22Rv1 (cell line): Measurements from ENCODE around the gene SHISA6.
"Not testable (repeated sequence)": the region's sequence is repeated elsewhere in the genome, so short reads cannot be mapped to it uniquely, and the experiment has no call there.

ENCODE experiments used
- H3K27ac ChIP-seq: fragments of 450-650 bp; 2 replicates; pipeline ENCODE4 v1.5.1; 2017
- ZFX ChIP-seq: fragments of 450-650 bp; IDR thresholded peaks from 2 replicates; pipeline ENCODE4 v1.6.1; 2017; ENCODE audit warnings: antibody characterized with exemption, borderline replicate concordance
- TF ChIP-seq, protein P1 (sequence below): fragments of 450-650 bp; IDR thresholded peaks from 2 replicates; pipeline ENCODE4 v1.5.1; 2017; ENCODE audit warnings: mild to moderate bottlenecking

The SHISA6 gene

DNA sequence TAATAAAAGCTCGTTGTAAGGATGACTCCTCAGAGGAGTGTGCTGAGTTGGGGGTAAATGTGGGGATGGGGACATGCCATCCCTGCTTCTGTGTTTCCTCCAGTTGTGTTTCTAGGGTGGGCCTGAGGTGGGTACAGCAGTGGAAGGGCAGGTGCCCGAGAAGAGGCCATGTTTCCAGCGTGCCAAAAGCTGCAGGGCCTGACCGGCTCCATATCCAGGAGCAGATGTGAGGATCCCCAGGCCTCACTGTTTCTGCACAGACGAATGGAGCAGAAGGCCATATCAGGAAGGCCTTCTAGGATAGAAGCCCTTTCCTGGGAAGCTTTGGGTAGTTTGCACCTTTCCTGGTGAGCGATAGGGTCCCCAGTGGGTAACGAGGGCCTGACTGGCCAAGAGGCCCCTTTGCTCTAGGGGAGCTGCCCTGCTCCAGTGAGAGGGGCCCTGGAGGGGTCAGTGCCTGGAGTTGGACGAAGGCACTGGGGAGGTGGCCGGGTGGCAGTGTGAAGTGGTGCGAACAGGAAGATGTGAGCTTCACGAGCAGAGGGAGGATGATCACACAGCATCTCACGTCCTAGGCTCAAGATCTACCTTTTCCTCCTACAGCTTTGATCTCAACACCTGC, 62.9 kb downstream of the SHISA6 start:
- H3K27ac ChIP-seq, result no peak overlapping the region
- TF ChIP-seq ZFX, result no peak
- TF ChIP-seq, protein P1, sequence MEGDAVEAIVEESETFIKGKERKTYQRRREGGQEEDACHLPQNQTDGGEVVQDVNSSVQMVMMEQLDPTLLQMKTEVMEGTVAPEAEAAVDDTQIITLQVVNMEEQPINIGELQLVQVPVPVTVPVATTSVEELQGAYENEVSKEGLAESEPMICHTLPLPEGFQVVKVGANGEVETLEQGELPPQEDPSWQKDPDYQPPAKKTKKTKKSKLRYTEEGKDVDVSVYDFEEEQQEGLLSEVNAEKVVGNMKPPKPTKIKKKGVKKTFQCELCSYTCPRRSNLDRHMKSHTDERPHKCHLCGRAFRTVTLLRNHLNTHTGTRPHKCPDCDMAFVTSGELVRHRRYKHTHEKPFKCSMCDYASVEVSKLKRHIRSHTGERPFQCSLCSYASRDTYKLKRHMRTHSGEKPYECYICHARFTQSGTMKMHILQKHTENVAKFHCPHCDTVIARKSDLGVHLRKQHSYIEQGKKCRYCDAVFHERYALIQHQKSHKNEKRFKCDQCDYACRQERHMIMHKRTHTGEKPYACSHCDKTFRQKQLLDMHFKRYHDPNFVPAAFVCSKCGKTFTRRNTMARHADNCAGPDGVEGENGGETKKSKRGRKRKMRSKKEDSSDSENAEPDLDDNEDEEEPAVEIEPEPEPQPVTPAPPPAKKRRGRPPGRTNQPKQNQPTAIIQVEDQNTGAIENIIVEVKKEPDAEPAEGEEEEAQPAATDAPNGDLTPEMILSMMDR, result no peak

DNA sequence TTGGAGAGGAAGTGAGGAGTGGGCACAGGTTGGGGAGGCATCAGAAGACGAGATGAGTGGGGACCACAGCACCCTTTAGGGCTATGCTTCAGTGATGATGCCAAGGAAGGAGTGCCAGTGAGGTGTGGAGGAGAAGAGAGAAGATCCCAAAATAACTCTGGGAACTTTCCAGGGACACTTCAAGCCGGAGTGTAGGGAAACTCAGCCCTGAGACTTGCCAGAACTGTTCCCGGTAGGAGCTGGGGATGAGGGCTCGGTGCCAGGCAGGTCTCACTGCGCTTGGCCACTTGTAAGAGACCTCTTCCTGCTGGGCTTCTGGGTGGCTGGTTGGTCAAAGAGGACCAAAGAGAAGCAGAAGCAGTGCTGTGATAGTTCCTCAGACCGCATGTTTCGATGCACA, 63.6 kb downstream of the SHISA6 start:
- no peak overlapping the region for H3K27ac ChIP-seq
- TF ChIP-seq, protein P1, result no peak
- no peak for TF ChIP-seq ZFX

DNA sequence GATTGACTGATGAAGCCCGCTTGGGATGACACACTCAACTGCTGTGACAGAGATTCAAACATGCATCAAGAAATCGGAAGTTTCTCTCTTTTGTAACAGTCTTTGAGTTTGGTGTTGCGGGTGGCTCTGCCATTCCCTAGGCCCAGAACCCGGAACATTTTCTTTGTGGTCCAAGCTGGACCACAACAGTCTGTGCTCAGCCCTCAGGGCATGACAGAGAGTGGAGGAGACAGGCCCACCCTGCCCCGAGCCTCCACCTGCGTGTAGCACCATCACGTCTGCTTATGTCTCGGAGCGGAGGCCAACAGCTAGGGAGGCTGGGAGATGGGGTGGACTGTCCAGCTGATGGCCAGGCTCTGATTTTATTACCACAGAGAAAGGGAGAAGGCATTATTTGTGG, 64.5 kb downstream of the SHISA6 start:
- no peak overlapping the region for H3K27ac ChIP-seq

DNA sequence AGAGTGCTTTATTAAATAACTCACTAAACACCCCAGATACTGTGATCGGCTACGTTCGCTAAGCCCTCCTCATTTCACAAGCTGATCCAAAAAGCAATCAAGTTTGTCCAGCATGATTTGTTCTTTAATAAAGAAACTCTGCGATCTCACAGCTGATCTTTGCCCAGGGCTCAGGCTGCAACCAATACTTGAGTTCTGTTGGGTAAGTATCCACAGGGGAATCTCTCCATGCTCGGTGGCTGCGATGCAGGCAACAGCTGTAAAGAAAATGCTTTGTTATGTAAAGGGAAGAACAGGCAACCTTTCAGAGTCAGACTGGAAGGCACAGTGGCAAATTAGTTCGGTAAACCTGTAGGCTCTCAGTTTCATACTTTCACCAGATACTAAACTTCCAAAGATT, 67.5 kb downstream of the SHISA6 start:
- no peak for TF ChIP-seq ZFX
- TF ChIP-seq, protein P1, result no peak
- no peak overlapping the region for H3K27ac ChIP-seq

More for the DNA sequence above, 64.5 kb downstream of the SHISA6 start:
- TF ChIP-seq, protein P1, result no peak
- TF ChIP-seq ZFX, result no peak

DNA sequence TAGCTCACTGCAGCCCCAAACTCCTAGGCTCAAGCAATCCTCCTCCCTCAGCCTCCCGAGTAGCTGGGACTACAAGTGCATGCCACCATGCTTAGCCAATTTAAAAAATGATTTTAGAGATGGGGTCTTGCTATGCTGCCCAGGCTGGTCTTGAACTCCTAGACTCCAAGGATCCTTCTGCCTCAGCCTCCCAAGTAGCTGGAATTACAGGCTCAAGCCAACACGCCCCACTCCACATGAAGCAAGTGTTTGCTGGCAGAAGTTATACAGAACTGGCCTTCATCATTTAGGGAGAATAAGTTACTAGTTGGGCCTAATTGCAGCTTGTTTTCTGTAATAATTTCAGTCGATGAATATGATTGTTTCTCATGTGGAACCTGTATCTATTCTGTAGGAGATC, 68.0 kb downstream of the SHISA6 start:
- H3K27ac ChIP-seq, result no peak overlapping the region
- TF ChIP-seq, protein P1, result no peak
- no peak for TF ChIP-seq ZFX

DNA sequence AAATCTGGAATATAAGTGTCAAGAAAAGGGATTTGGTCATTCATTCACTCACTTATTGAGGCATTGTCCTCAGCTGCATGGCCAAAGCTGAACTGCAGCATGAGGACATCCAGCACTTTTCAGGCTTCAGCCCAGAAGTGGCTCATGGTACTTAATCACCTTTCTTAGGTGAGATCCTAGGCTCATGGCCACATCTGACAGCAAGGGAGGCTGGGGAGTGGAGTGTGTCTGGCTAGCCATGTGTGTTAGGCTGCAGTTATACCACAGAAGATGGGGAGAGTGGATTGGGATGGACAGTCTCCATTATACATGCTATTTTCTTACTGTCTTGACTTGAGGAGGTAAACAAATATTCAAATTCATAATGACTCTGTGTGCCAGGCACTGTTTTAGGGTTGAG, 68.8 kb downstream of the SHISA6 start:
- no peak for TF ChIP-seq ZFX
- TF ChIP-seq, protein P1, result no peak
- no peak overlapping the region for H3K27ac ChIP-seq

DNA sequence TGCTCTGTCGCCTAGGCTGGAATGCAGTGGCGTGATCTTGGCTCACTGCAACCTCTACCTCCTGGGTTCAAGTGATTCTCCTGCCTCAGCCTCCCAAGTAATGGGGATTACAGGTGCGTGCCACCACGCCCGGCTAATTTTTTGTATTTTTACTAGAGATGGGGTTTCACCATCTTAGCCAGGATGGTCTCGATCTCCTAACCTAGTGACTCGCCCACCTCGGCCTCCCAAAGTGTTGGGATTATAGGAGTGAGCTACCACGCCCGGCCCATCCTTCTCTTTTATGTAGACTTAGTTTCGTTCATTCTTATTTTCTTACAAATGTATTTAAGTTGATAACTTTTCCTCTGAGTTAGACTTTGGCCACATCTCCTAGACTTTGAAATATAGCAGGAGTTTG, 75.4 kb downstream of the SHISA6 start:
- H3K27ac ChIP-seq, result not testable (repeated sequence)

DNA sequence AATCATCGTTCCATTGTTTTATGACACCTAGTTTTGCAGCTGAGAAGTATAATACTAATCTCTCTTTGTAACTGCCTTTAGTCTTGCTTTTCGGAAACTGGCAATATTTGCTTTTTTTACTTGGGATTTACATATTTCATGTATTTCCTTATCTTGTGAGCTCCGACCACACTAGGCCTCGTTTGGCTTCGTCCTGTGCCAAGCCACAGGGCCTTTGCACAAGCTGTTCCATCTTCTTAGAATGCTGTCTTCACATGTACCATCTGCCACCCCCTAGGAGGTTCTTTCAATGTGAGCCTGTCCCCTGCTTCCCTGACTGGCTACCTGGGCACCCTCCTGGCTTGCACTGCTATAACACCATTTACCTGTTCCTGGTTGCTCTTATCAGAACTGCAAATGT, 77.2 kb downstream of the SHISA6 start:
- TF ChIP-seq, protein P1, result no peak
- TF ChIP-seq ZFX, result no peak
- H3K27ac ChIP-seq, result no peak overlapping the region
